ENCODE measurements around the gene EGLN1.

The EGLN1 gene

GRCh38 chr1:231359113-231359512 lies 63.0 kb downstream of the EGLN1 start:
- TF ChIP-seq ZNF664 (tag by site-specific recombination; IDR thresholded peaks at IDR 0.05): peak; percentile 31; the same call in 1 of the 2 replicates
- no peak for TF ChIP-seq KLF9 (tag by site-specific recombination; IDR thresholded peaks at IDR 0.05; ENCODE audit: low read depth)
- Histone ChIP-seq H3K27ac (ENCODE audit: extremely low read depth, low read depth, low read length) (no peak overlapping the region), H3K36me3 (ENCODE audit: control insufficient read depth in 2 of 2, insufficient read depth in 1 of 2, low read length in 2 of 2) (peaks cover 0 to 18% of the 10 kb centered on the region in 2 experiments; a peak in 2 of 3 replicates), H3K9me3 (ENCODE audit: control insufficient read depth, insufficient read depth, low read depth, low read length) (no peaks in the 10 kb centered on the region), H3K4me1 (ENCODE audit: control insufficient read depth, insufficient read depth, low read length) (peaks cover 13% of the 10 kb centered on the region; the same call in 1 of the 2 replicates), H3K4me3 (ENCODE audit: low read depth, low read length) (no peak overlapping the region)
- ChIA-PET CTCF (interaction anchor here (0.6 to 7.1 kb wide), 8 partner anchors 10 to 257 kb away, joined by 3 to 87 read pairs (median 4); no protein-coding TSS in a partner anchor), POLR2A (interaction anchor here (0.7 to 1.0 kb wide), 2 partner anchors 62 to 225 kb away, joined by 3 read pairs; no protein-coding TSS in a partner anchor)

GRCh38 chr1:231357831-231358354 lies 64.2 kb downstream of the EGLN1 start:
- H3K36me3 ChIP-seq (ENCODE audit: control insufficient read depth in 2 of 2, insufficient read depth in 1 of 2, low read length in 2 of 2): peaks cover 3 to 23% of the 10 kb centered on the region in 2 experiments
- POLR2A ChIA-PET: interaction anchor here (1.0 kb wide), 1 partner anchor 20 kb away, joined by 4 read pairs; the partner anchor contains the start of genes EXOC8 and SPRTN
- CTCF ChIA-PET: interaction anchor here (0.5 to 7.1 kb wide), 60 partner anchors 8 to 1881 kb away, joined by 3 to 87 read pairs (median 4); partner anchors contain the start of genes EXOC8 and SPRTN
- no peak overlapping the region for H3K27ac ChIP-seq (ENCODE audit: extremely low read depth, low read depth, low read length)
- no peaks in the 10 kb centered on the region for H3K9me3 ChIP-seq (ENCODE audit: control insufficient read depth, insufficient read depth, low read depth, low read length)
- H3K4me3 ChIP-seq (ENCODE audit: low read depth, low read length): no peak overlapping the region
- H3K4me1 ChIP-seq (ENCODE audit: control insufficient read depth, insufficient read depth, low read length): 0 out of 2 replicates have a peak, but pooled peaks cover 3% of the 10 kb centered on the region
- peak; percentile 47; the same call in 1 of the 2 replicates for TF ChIP-seq ZXDB (tag by site-specific recombination; IDR thresholded peaks at IDR 0.05)
- no peak for TF ChIP-seq BCL11B (tag by site-specific recombination; IDR thresholded peaks at IDR 0.05; ENCODE audit: low read depth)
- no peak for TF ChIP-seq ZBTB7A (tag by site-specific recombination; IDR thresholded peaks at IDR 0.05; ENCODE audit: low read depth)
- no peak for TF ChIP-seq ZNF747 (tag by site-specific recombination; IDR thresholded peaks at IDR 0.05)
- TF ChIP-seq ZBTB48 (tag by site-specific recombination; IDR thresholded peaks at IDR 0.05): no peak
- peak; percentile 97 for TF ChIP-seq SCRT2 (tag by site-specific recombination; IDR thresholded peaks at IDR 0.05)
- no peak for TF ChIP-seq ELK4 (IDR thresholded peaks at IDR 0.05; ENCODE audit: borderline replicate concordance, low read depth, low read length)
- TF ChIP-seq ZNF514 (tag by site-specific recombination; IDR thresholded peaks at IDR 0.05): no peak
- TF ChIP-seq ZNF518A (tag by site-specific recombination; conservative IDR thresholded peaks at IDR 0.05; ENCODE audit: low read depth): no peak
- TF ChIP-seq PATZ1 (tag by site-specific recombination; IDR thresholded peaks at IDR 0.05): no peak
- no peak for TF ChIP-seq KLF10 (tag by site-specific recombination; IDR thresholded peaks at IDR 0.05)
- TF ChIP-seq ZNF677 (tag by site-specific recombination; IDR thresholded peaks at IDR 0.05): no peak
- TF ChIP-seq ZNF776 (tag by site-specific recombination; IDR thresholded peaks at IDR 0.05; ENCODE audit: borderline replicate concordance): no peak
- no peak for TF ChIP-seq HOXA7 (CRISPR knock-in tag; IDR thresholded peaks at IDR 0.05; ENCODE audit: borderline replicate concordance)
- TF ChIP-seq PRDM4 (tag by site-specific recombination; IDR thresholded peaks at IDR 0.05): no peak
- TF ChIP-seq RBAK (tag by site-specific recombination; IDR thresholded peaks at IDR 0.05): no peak
- no peak for TF ChIP-seq ZNF610 (tag by site-specific recombination; IDR thresholded peaks at IDR 0.05; ENCODE audit: borderline replicate concordance)
- TF ChIP-seq ZSCAN18 (tag by site-specific recombination; IDR thresholded peaks at IDR 0.05): no peak
- no peak for TF ChIP-seq EGR2 (tag by site-specific recombination; IDR thresholded peaks at IDR 0.05; ENCODE audit: low read depth)
- TF ChIP-seq ZFP37 (tag by site-specific recombination; IDR thresholded peaks at IDR 0.05): peak; percentile 84; the same call in 1 of the 2 replicates
